ENCODE results near the gene ZNF735. TPM values are rescaled to one million over a fixed set of nuclear protein-coding genes. Genes with fewer than 3 reads are reported as not detected.
A peak's percentile ranks its signal among the peaks of the same experiment; 100 is the strongest.
"Not testable (repeated sequence)": the region's sequence is repeated elsewhere in the genome, so short reads cannot be mapped to it uniquely, and the experiment has no call there.

The ZNF735 gene
- total RNA-seq: not detected
- long read RNA-seq, donor 1: 0 reads
- long read RNA-seq, donor 2: 0 reads

GRCh38 chr7:64206903-64207302 is at the start of gene ZNF735:
TSS of gene ZNF735 (plus strand) at chr7:64207203. CDS start at chr7:64207203, 0 bp downstream.
- intact Hi-C loops (cut with DNase I): no loop called here
- no peak for DNase-seq (ENCODE audit: low spot score)

- intact Hi-C loops (cut with DNase I); DNase-seq (ENCODE audit: low spot score): not testable (repeated sequence)
Observed at GRCh38 chr7:64170974-64171373, 36.0 kb upstream of the ZNF735 start.

- DNase-seq (ENCODE audit: low spot score): no peak
- intact Hi-C loops (cut with DNase I): no loop called here
Observed at GRCh38 chr7:64174328-64174727, 32.7 kb upstream of the ZNF735 start.

GRCh38 chr7:64174941-64175340 is 32.1 kb upstream of the ZNF735 start:
- intact Hi-C loops (cut with DNase I): no loop called here
- no peak for DNase-seq (ENCODE audit: low spot score)

- DNase-seq (ENCODE audit: low spot score): no peak
- intact Hi-C loops (cut with DNase I): loop anchor here in 1 of 2 donors (5.0 kb wide), 1 partner anchor 436 kb away; no protein-coding TSS in a partner anchor
Observed at GRCh38 chr7:64180989-64181388, 26.0 kb upstream of the ZNF735 start.

GRCh38 chr7:64181586-64181985 is 25.4 kb upstream of the ZNF735 start:
- no peak for DNase-seq (ENCODE audit: low spot score)
- intact Hi-C loops (cut with DNase I): loop anchor here in 1 of 2 donors (5.0 kb wide), 1 partner anchor 436 kb away; no protein-coding TSS in a partner anchor

- no peak for DNase-seq (ENCODE audit: low spot score)
- intact Hi-C loops (cut with DNase I): loop anchor here (2.0 to 5.0 kb wide), 2 partner anchors 435 to 437 kb away; no protein-coding TSS in a partner anchor
Observed at GRCh38 chr7:64182036-64182790, 24.8 kb upstream of the ZNF735 start.

GRCh38 chr7:64183126-64183742 is 23.8 kb upstream of the ZNF735 start:
- peak; percentile 83 for DNase-seq (ENCODE audit: low spot score)
- intact Hi-C loops (cut with DNase I): loop anchor here (2.0 to 5.0 kb wide), 2 partner anchors 434 to 436 kb away; no protein-coding TSS in a partner anchor

GRCh38 chr7:64183827-64184372 is 23.1 kb upstream of the ZNF735 start:
- intact Hi-C loops (cut with DNase I): loop anchor here (2.0 to 5.0 kb wide), 2 partner anchors 433 to 435 kb away; no protein-coding TSS in a partner anchor

GRCh38 chr7:64184376-64184775 is 22.6 kb upstream of the ZNF735 start:
- no peak for DNase-seq (ENCODE audit: low spot score)
- intact Hi-C loops (cut with DNase I): loop anchor here in 1 of 2 donors (5.0 kb wide), 1 partner anchor 433 kb away; no protein-coding TSS in a partner anchor

More at GRCh38 chr7:64183827-64184372, 23.1 kb upstream of the ZNF735 start:
- no peak for DNase-seq (ENCODE audit: low spot score)

- intact Hi-C loops (cut with DNase I): no loop called here
Observed at GRCh38 chr7:64187408-64187807, 19.6 kb upstream of the ZNF735 start.

GRCh38 chr7:64192148-64192704 is 14.8 kb upstream of the ZNF735 start:
- DNase-seq (ENCODE audit: low spot score): no peak
- intact Hi-C loops (cut with DNase I): no loop called here

More at GRCh38 chr7:64187408-64187807, 19.6 kb upstream of the ZNF735 start:
- DNase-seq (ENCODE audit: low spot score): no peak

- intact Hi-C loops (cut with DNase I): no loop called here
- no peak for DNase-seq (ENCODE audit: low spot score)
Observed at GRCh38 chr7:64192775-64193174, 14.2 kb upstream of the ZNF735 start.

GRCh38 chr7:64219710-64220298 is 12.8 kb downstream of the ZNF735 start:
- intact Hi-C loops (cut with DNase I): not testable (repeated sequence)

GRCh38 chr7:64223366-64223765 is 16.4 kb downstream of the ZNF735 start:
- intact Hi-C loops (cut with DNase I): no loop called here
- no peak for DNase-seq (ENCODE audit: low spot score)

More at GRCh38 chr7:64219710-64220298, 12.8 kb downstream of the ZNF735 start:
- not testable (repeated sequence) for DNase-seq (ENCODE audit: low spot score)

GRCh38 chr7:64228174-64228573 is 21.2 kb downstream of the ZNF735 start, which contains the start of gene ZNF679:
TSS of gene ZNF679 (plus strand) at chr7:64228474. CDS start at chr7:64249118, 20,644 bp downstream.
- DNase-seq (ENCODE audit: low spot score); intact Hi-C loops (cut with DNase I): not testable (repeated sequence)

- intact Hi-C loops (cut with DNase I): no loop called here
- DNase-seq (ENCODE audit: low spot score): no peak
Observed at GRCh38 chr7:64266341-64266919, 59.4 kb downstream of the ZNF735 start.

Data from posterior vena cava (tissue), 2 donors.